GM21360 (cell line): ENCODE measurements around the gene DNAJA3.
A peak's percentile ranks its signal among the peaks of the same experiment; 100 is the strongest.

ENCODE experiments used
- ATAC-seq: cut with Tn5 transposase; IDR thresholded peaks from one replicate; pipeline ENCODE4 v1.9.1; 2021; ENCODE audit warnings: mild to moderate bottlenecking, moderate library complexity; ENCODE audit not compliant: unreplicated experiment

The DNAJA3 gene

GRCh38 chr16:4404967-4405696, 20.5 kb upstream of the DNAJA3 start:
- ATAC-seq: no peak

- ATAC-seq: no peak
These were observed 17.9 kb upstream of the DNAJA3 start for GRCh38 chr16:4407543-4408322.

- ATAC-seq: no peak
These were observed 17.4 kb upstream of the DNAJA3 start for GRCh38 chr16:4408323-4408690.

- ATAC-seq: no peak
These were observed 16.4 kb upstream of the DNAJA3 start for GRCh38 chr16:4409081-4409932.

- ATAC-seq: no peak
These were observed 15.2 kb upstream of the DNAJA3 start for GRCh38 chr16:4410335-4411075.

- ATAC-seq: no peak
These were observed 14.0 kb upstream of the DNAJA3 start for GRCh38 chr16:4411684-4412083.

- no peak for ATAC-seq
These were observed 13.5 kb upstream of the DNAJA3 start for GRCh38 chr16:4412159-4412558.

GRCh38 chr16:4412854-4413253, 12.8 kb upstream of the DNAJA3 start:
- ATAC-seq: no peak

- ATAC-seq: peak; percentile 58
These were observed 11.3 kb upstream of the DNAJA3 start for GRCh38 chr16:4414187-4414917.

GRCh38 chr16:4415538-4416199, 10.0 kb upstream of the DNAJA3 start:
- peak; percentile 11 for ATAC-seq

- peak; percentile 54 for ATAC-seq
These were observed 9.3 kb upstream of the DNAJA3 start, which contains the start of gene CORO7 for GRCh38 chr16:4416200-4417032. Gene CORO7, minus strand, starts transcription at chr16:4416596. Its CDS starts 78 bp downstream, at chr16:4416518.

- ATAC-seq: no peak
These were observed 6.2 kb upstream of the DNAJA3 start for GRCh38 chr16:4419402-4419959.

GRCh38 chr16:4420505-4421105, 5.1 kb upstream of the DNAJA3 start:
- no peak for ATAC-seq

- peak; percentile 36 for ATAC-seq
These were observed 485 bp downstream of the DNAJA3 start for GRCh38 chr16:4426021-4426684.

GRCh38 chr16:4426722-4427372, 1.2 kb downstream of the DNAJA3 start:
- no peak for ATAC-seq

- ATAC-seq: no peak
These were observed 2.8 kb downstream of the DNAJA3 start for GRCh38 chr16:4428500-4428899.

- ATAC-seq: no peak
These were observed 5.4 kb downstream of the DNAJA3 start for GRCh38 chr16:4431023-4431422.
